ENCODE results near the gene ANKRD30A. TPM values are rescaled to one million over a fixed set of nuclear protein-coding genes. Genes with fewer than 3 reads are reported as not detected.

ANKRD30A gene
- total RNA-seq, 1 experiment from 2014 or later = not detected

DNA sequence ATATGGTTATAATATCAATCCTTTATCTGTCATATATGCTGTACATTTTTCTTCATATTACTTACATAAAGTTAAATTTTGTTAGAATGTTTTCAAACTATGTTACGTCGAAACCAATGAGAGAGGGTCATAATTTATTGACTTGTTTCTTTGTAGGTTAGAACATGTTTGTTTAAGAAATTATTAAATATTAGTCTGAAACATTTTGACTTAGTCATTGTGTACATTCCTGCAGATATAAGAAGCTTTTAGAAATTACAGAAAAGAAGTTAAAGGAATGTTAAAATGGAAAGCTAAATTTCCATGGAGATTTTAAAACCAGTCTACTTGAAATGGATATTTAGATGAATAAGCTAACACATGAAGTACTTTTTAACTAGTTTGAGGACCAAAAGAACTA lies 99.8 kb downstream of the ANKRD30A start (continued):
- TF ChIP-seq ZNF423 (CRISPR knock-in tag; IDR thresholded peaks at IDR 0.05) (no peak), NR1H2 (CRISPR knock-in tag; IDR thresholded peaks at IDR 0.05) (no peak), PRRX2 (CRISPR knock-in tag; IDR thresholded peaks at IDR 0.05) (no peak), HMGA2 (CRISPR knock-in tag; IDR thresholded peaks at IDR 0.05) (no peak), ZBTB21 (CRISPR knock-in tag; IDR thresholded peaks at IDR 0.05; ENCODE audit: borderline replicate concordance) (no peak), GTF2I (CRISPR knock-in tag; conservative IDR thresholded peaks at IDR 0.05) (no peak), FOXJ3 (CRISPR knock-in tag; IDR thresholded peaks at IDR 0.05; ENCODE audit: borderline replicate concordance) (no peak)
- TF ChIP-seq, protein P1, sequence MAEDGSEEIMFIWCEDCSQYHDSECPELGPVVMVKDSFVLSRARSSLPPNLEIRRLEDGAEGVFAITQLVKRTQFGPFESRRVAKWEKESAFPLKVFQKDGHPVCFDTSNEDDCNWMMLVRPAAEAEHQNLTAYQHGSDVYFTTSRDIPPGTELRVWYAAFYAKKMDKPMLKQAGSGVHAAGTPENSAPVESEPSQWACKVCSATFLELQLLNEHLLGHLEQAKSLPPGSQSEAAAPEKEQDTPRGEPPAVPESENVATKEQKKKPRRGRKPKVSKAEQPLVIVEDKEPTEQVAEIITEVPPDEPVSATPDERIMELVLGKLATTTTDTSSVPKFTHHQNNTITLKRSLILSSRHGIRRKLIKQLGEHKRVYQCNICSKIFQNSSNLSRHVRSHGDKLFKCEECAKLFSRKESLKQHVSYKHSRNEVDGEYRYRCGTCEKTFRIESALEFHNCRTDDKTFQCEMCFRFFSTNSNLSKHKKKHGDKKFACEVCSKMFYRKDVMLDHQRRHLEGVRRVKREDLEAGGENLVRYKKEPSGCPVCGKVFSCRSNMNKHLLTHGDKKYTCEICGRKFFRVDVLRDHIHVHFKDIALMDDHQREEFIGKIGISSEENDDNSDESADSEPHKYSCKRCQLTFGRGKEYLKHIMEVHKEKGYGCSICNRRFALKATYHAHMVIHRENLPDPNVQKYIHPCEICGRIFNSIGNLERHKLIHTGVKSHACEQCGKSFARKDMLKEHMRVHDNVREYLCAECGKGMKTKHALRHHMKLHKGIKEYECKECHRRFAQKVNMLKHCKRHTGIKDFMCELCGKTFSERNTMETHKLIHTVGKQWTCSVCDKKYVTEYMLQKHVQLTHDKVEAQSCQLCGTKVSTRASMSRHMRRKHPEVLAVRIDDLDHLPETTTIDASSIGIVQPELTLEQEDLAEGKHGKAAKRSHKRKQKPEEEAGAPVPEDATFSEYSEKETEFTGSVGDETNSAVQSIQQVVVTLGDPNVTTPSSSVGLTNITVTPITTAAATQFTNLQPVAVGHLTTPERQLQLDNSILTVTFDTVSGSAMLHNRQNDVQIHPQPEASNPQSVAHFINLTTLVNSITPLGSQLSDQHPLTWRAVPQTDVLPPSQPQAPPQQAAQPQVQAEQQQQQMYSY (CRISPR knock-in tag; IDR thresholded peaks at IDR 0.05) = no peak
- TF ChIP-seq, protein P2, sequence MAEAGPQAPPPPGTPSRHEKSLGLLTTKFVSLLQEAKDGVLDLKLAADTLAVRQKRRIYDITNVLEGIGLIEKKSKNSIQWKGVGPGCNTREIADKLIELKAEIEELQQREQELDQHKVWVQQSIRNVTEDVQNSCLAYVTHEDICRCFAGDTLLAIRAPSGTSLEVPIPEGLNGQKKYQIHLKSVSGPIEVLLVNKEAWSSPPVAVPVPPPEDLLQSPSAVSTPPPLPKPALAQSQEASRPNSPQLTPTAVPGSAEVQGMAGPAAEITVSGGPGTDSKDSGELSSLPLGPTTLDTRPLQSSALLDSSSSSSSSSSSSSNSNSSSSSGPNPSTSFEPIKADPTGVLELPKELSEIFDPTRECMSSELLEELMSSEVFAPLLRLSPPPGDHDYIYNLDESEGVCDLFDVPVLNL (CRISPR knock-in tag; IDR thresholded peaks at IDR 0.05; ENCODE audit: borderline replicate concordance, low read depth) = no peak

DNA sequence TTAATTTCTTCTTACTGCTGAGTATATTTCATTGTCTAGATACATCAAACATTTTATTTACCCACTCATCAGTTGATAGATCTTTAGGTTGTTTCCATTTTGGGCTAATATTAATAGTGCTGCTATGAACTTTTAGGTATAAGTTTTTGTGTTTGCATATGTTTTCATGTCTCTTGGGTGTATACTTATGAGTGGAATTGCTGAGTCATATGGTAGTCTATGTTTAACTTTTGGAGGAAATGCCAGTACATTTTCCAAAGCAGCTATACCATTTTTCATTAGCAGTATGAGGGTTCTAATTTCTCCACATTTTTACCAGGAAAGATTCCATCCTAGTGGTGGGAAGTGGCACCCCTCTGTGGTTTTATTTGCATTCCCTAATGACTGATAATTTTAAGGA lies 101.1 kb downstream of the ANKRD30A start:
- POLR2A ChIA-PET = no interaction called here
- H3K27ac Mint-ChIP-seq = no peak overlapping the region
- peaks cover 25% of the 10 kb centered on the region for H3K36me3 Mint-ChIP-seq
- H3K9me3 Mint-ChIP-seq = peaks cover 57% of the 10 kb centered on the region
- no peak overlapping the region for H3K4me3 Mint-ChIP-seq
- no peaks in the 10 kb centered on the region for H3K27me3 Mint-ChIP-seq (ENCODE audit: low read depth)
- TF ChIP-seq MYBL2 (CRISPR knock-in tag; IDR thresholded peaks at IDR 0.05) (no peak), SMAD4 (CRISPR knock-in tag; IDR thresholded peaks at IDR 0.05) (no peak), NR3C1 (CRISPR knock-in tag; conservative IDR thresholded peaks at IDR 0.05; ENCODE audit: low read depth) (no peak), TEAD4 (CRISPR knock-in tag; IDR thresholded peaks at IDR 0.05) (no peak), ZNF263 (CRISPR knock-in tag; IDR thresholded peaks at IDR 0.05; ENCODE audit: low read depth) (no peak)
- TF ChIP-seq, protein P3, sequence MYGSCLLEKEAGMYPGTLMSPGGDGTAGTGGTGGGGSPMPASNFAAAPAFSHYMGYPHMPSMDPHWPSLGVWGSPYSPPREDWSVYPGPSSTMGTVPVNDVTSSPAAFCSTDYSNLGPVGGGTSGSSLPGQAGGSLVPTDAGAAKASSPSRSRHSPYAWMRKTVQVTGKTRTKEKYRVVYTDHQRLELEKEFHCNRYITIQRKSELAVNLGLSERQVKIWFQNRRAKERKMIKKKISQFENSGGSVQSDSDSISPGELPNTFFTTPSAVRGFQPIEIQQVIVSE (CRISPR knock-in tag; IDR thresholded peaks at IDR 0.05; ENCODE audit: borderline replicate concordance) = no peak
- TF ChIP-seq, protein P4, sequence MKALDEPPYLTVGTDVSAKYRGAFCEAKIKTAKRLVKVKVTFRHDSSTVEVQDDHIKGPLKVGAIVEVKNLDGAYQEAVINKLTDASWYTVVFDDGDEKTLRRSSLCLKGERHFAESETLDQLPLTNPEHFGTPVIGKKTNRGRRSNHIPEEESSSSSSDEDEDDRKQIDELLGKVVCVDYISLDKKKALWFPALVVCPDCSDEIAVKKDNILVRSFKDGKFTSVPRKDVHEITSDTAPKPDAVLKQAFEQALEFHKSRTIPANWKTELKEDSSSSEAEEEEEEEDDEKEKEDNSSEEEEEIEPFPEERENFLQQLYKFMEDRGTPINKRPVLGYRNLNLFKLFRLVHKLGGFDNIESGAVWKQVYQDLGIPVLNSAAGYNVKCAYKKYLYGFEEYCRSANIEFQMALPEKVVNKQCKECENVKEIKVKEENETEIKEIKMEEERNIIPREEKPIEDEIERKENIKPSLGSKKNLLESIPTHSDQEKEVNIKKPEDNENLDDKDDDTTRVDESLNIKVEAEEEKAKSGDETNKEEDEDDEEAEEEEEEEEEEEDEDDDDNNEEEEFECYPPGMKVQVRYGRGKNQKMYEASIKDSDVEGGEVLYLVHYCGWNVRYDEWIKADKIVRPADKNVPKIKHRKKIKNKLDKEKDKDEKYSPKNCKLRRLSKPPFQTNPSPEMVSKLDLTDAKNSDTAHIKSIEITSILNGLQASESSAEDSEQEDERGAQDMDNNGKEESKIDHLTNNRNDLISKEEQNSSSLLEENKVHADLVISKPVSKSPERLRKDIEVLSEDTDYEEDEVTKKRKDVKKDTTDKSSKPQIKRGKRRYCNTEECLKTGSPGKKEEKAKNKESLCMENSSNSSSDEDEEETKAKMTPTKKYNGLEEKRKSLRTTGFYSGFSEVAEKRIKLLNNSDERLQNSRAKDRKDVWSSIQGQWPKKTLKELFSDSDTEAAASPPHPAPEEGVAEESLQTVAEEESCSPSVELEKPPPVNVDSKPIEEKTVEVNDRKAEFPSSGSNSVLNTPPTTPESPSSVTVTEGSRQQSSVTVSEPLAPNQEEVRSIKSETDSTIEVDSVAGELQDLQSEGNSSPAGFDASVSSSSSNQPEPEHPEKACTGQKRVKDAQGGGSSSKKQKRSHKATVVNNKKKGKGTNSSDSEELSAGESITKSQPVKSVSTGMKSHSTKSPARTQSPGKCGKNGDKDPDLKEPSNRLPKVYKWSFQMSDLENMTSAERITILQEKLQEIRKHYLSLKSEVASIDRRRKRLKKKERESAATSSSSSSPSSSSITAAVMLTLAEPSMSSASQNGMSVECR (CRISPR knock-in tag; IDR thresholded peaks at IDR 0.05; ENCODE audit: borderline replicate concordance) = no peak
- TF ChIP-seq, protein P5, sequence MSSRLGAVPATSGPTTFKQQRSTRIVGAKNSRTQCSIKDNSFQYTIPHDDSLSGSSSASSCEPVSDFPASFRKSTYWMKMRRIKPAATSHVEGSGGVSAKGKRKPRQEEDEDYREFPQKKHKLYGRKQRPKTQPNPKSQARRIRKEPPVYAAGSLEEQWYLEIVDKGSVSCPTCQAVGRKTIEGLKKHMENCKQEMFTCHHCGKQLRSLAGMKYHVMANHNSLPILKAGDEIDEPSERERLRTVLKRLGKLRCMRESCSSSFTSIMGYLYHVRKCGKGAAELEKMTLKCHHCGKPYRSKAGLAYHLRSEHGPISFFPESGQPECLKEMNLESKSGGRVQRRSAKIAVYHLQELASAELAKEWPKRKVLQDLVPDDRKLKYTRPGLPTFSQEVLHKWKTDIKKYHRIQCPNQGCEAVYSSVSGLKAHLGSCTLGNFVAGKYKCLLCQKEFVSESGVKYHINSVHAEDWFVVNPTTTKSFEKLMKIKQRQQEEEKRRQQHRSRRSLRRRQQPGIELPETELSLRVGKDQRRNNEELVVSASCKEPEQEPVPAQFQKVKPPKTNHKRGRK (CRISPR knock-in tag; IDR thresholded peaks at IDR 0.05; ENCODE audit: borderline replicate concordance) = no peak
- H3K4me1 Mint-ChIP-seq = no peaks in the 10 kb centered on the region
- ATAC-seq = no peak
- CTCF ChIA-PET = no interaction called here
- DNase-seq (ENCODE audit: low spot score) = no peak

Data from WTC11 (cell line).